ENCODE results near the gene TTYH2.

The TTYH2 gene

DNA sequence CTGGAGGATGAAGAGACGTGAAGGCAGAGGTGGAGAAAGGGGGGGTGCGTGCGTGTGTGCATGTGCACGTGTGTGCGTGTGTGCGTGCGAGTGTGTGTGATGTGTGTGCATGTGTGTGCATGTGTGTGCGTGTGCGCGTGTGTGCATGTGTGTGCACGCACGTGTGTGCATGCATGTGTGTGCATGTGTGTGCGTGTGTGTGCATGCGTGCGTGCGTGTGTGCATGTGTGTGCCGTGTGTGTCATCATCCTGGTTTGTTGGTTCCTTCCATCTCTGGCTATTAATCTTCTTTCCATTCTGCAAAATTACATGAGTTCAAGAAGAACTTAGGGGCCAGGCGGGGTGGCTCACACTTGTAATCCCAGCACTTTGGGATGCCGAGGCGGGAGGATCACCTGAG is 26.9 kb upstream of the TTYH2 start:
- TF ChIP-seq, protein P1, sequence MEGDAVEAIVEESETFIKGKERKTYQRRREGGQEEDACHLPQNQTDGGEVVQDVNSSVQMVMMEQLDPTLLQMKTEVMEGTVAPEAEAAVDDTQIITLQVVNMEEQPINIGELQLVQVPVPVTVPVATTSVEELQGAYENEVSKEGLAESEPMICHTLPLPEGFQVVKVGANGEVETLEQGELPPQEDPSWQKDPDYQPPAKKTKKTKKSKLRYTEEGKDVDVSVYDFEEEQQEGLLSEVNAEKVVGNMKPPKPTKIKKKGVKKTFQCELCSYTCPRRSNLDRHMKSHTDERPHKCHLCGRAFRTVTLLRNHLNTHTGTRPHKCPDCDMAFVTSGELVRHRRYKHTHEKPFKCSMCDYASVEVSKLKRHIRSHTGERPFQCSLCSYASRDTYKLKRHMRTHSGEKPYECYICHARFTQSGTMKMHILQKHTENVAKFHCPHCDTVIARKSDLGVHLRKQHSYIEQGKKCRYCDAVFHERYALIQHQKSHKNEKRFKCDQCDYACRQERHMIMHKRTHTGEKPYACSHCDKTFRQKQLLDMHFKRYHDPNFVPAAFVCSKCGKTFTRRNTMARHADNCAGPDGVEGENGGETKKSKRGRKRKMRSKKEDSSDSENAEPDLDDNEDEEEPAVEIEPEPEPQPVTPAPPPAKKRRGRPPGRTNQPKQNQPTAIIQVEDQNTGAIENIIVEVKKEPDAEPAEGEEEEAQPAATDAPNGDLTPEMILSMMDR (IDR thresholded peaks at IDR 0.05): no peak

DNA sequence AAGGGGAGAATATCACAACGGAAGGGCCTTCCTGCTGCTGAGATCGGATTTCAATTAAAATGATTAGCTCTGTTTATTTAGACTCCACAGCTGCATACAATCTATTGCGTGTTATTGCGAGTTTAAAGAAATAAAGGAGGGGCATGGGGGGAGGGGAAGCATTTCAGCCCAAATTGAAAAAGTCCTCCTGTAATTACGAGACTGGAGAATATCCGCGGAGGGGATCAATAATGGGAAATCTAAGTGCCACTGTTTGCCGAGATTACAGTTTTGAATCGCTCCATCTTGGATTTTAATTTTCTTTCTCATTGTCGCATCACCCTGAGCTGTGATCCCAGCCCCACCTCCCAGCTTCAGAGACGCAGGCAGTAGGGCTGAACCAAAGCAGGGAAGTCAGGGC is 25.6 kb upstream of the TTYH2 start:
- TF ChIP-seq, protein P1 (IDR thresholded peaks at IDR 0.05): no peak

DNA sequence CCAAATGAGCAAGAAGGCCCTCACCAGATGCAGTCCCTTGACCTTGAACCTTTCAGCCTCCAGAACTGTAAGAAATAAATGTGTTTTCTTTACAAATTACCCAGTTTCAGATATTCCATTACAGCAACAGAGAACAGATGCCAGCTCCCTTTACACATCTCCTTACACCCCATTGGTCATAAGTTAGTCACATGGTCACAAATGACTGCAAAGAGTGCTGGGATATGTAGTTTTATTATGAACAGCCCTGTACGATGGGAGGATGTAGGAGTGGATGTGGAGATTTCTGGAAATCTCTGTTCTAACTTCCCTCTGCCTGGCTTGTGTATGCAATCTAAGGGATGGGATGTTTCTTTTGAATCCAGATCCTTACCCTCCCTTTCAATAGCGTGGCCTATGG is 23.2 kb upstream of the TTYH2 start:
- TF ChIP-seq, protein P1 (IDR thresholded peaks at IDR 0.05): no peak

DNA sequence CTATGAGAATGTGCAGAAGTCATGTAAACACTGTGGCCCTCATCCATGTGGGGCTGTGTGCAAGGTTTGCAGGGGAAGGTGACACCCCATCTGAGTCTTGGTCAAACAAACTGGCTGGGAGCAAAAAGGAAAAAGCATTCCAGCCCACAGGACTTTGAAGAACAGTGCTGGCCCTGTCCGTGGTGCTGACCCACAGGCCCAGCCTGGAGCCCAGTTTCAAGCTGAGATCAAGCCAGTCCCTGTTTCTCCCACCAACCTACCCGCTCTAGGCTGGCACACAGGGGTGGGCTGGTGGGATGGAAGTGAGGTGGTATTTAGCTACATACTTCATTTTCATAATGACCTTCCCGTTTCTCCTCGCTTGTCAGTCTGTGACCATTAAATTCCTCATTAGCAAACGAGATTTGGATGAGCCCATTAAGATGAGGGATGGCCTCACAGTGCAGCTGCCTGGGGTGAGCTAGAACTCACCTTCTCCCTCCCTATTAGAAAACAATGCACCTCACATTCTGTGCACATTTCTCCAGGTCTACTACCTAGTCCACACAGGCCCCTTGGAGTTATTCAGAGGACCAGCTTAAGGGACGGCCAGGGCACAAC is 22.5 kb upstream of the TTYH2 start:
- TF ChIP-seq, protein P1 (IDR thresholded peaks at IDR 0.05): no peak

DNA sequence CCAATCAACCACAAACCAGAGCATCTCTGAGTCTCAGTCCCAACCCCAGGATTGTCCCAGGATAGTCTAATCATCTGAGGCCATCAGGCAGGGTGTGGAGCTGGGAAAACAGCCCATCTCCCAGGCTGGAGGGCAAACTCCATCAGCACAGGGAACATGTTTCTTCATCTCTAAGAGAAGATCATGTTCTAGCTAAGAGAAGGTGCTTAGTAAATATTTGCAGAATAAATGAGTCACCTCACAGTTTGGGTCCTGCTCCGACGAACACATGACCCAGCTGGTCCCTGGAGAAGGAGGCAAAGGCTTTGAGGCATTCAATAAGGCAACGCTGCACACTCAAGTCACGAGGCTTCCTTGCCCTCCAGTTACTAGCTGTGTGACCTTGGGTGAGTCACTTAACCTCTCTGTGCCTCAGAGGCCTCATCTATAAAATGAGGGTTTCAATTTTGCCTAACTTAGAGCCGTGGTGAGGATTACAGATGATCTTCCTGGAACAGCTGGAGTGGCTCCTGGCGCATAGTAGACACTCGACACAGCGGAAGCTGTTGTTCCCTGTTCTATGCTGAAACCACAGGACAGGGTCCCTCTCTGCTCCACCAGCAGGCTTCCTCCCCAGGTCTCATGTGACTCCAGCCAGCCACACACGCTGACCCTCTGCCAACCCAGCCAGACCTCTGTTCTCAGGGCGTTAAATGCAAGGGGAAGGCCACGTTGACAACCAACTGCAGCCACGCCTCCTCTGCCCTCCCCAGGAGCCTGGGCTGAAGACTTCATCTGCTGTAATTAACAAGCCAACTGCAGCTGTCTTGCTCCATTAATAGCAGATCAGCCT is 20.2 kb upstream of the TTYH2 start:
- TF ChIP-seq, protein P1 (IDR thresholded peaks at IDR 0.05): no peak

DNA sequence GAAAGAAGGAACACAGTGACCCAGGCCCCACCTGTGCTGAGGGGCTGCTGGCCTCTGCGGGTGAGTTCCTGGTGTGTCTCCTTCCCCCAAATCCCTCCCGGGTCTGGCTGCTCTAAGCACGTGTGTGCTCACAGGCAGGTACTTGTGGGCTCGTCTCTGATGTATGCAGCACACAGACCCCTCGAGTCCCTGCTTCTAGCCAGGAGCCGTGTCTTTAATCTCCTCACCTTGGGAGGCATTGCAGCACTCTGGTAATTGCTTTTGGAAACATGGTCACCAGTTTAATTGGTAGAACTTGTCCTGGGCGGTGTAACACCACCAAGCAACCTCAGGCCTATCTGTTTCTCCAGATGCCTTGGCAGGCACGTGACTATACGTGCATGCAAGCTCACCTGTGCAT is 18.7 kb upstream of the TTYH2 start:
- TF ChIP-seq, protein P1 (IDR thresholded peaks at IDR 0.05): no peak

DNA sequence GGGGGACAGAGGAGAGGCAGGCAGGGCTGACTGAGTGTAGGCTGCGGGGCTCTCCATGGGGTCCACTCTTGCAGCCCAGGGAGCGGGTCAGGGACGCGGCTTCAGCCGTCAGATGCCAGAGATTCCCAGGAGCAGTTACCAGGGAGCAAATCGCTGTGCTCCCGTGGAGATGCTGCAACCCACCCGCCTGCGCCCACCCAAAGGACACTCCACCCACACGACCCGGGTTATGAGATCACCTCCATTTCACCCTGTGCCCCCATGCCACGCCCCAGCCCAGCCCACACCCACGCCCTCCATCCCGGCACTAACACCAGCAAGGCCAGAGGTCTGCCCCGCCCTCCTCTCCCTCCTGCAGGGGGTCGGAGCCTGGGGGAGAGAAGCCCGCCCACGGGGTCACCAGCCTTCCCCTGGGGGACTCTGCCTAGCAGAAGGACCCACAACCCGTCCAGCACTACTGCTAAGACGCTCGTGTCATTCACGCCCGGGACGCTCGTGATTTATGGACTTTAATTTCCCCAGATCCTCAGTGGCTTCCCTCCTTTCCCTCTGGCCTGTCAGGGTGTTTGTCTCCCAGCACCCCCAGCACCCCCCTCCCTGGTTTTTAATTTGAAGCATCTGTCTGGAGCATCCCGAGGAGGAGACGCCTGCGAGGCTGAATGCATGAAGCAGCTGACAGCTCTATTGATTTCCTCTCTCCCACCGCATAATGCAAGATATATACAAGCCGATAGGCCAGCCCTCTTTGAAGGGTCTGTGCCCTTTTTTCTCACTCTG is 16.6 kb upstream of the TTYH2 start:
- TF ChIP-seq, protein P1 (IDR thresholded peaks at IDR 0.05): no peak
